HG03025 (cell line): ENCODE measurements around the gene JOSD2.
A peak's percentile ranks its signal among the peaks of the same experiment; 100 is the strongest.

Experiments used
- ATAC-seq: cut with Tn5 transposase; IDR thresholded peaks from one replicate; pipeline ENCODE4 v1.9.1; 2021; ENCODE audit warnings: mild to moderate bottlenecking, moderate library complexity; ENCODE audit not compliant: unreplicated experiment, low FRiP score

Gene JOSD2, protein sequence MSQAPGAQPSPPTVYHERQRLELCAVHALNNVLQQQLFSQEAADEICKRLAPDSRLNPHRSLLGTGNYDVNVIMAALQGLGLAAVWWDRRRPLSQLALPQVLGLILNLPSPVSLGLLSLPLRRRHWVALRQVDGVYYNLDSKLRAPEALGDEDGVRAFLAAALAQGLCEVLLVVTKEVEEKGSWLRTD

DNA sequence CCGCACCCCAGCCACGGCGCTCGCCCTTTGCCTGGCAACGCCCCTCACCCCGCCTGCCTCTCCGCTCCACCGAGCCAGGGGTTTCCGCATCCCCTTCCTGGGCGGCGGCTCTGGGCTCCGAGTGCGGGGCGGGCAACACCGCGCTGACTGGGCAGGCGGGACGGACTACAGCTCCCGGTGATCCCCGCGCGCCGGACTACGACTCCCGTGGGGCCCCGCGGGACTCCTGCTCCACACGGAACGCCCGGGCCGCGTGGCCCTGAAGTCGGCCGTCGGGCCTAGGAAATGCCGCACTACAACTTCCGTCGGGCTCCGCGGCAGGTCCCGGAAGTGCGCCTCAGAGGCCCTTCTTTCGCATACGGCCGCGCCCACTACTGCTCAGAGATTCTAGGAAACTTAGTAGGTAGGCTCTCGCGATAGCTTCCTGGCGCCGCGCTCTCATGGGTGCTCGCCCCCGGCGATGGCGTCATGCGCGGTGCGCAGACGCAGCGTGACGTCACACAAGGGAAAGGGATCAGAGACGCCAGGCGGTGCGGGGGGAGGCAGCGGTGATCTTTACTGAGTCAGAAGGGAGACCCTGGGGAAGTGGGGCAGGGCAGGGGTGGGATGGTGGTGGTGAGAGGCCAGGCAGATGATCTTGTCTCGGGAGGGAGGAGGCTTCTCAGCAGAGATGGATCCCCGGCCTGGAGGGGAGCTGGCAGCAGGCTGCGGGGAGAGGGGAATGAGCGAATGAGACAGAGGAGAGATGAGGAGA, at the start of gene JOSD2:
TSS of gene JOSD2 (minus strand) at position 123 of the 754 bp plus-strand sequence. CDS start 760 bp downstream, outside the sequence.
- peak; percentile 78 for ATAC-seq

DNA sequence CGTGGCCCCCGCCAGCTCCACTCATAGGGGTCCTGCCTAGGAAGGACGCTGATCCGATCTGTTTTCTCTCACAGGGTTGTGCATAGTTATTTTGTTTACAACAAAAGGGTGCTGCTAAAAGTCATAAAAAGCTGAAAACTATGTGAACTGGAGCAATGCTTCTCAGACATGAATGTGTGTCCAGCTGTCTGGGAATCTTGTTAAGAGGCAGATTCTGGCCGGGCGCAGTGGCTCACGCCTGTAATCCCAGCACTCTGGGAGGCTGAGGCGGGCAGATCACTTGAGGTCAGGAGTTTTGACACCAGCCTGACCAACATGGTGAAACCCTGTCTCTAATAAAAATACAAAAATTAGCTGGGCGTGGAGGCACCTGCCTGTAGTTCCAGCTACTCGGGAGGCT, 48.6 kb upstream of the JOSD2 start:
- no peak for ATAC-seq

DNA sequence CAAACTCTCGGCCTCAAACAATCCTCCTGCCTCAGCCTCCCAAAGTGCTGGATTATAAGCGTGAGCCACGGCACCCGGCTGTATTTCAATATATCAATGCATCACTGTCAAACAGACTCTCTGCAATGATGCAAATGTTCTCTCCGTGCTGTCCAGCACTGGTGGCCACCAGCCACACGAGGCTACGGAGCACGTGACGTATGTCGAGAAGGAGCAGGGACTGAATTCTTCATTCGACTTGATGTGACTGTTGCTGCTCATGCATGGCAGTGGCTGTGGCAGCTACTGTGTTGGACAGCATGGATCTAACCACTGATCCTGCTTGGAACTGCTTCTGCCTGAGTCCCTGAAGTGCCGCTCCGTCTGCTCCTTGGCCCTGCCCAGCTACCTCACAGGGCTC, 47.5 kb upstream of the JOSD2 start:
- no peak for ATAC-seq

DNA sequence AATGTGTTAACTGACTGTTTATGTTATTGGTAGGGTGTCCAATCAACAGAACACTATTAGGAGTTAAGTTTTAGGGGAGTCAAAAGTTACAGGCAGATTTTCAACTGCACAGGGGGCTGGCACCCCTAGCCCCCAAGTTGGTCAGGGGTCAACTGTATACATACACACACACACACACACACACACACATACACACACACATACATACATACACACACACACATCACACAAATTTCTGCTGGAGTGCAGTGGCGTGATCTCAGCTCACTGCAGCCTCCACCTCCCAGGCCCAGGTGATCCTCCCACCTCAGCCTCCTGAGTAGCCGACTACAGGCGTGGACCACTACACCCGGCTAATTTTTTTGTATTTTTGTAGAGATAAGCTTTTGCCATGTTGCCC, 47.0 kb upstream of the JOSD2 start:
- no peak for ATAC-seq

DNA sequence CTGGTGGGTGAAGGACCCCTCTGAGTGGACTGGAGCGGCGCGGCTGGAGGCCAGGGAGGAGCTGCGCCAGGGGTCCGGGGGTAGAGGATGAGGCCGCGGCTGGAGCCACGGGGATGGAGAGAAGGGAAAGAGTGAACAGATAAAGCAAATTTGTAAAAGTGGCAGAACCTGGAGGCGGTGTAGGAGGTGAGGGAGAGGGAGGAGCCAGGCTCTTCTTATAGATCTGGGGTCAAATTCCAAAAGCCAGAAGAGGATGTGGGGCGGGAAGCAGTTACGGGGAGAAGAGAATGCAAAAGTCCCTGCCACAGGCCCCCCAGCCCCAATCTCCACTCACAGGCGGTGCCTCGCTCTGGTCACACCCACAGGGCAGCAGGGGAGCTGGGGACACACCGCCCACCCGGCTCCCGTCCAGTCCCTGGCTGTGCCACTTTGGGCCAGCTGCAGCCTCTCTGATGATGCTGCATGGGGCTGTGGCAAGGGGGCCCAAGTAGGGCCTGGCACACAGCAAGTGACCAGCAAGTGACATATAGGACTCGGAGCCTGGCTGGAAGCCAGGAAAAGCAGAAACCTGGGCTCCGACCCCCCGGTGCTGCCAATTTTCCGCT, 46.1 kb upstream of the JOSD2 start:
- no peak for ATAC-seq

DNA sequence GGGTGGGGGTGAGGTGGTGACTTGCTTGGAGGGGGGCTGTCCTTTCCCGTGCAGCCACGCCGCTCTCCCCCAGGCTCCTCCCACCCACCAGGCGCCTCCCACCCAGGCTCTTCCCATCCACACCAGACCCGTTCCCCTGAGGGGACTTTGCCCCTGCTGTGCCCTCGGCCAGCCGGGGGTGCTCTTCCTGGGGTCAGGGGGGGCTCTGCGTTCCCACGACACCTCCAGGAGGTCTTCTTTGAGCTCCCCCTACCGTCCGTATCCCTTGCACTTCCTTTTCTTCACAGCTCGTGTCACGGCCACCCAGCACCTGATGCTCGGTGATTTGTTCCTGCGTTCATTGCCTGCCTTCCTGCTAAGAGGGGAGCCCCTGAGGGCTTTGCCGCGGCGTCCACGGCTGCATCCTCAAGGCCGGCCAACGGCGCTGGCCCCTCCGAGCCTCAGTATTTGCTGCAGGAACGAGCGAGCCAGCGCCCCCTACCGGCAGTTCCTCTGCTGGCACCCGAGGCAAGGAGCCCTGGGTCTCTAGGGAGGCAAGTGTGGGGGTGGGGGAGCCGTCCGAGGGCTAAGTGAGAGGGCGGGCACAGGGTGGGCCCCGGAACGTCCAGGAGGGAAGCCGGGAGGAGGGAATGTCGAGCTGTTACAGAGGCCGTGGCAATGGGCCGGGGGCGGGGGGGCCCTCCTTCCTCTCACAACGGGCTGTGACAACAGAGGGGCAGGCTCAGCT, 45.5 kb upstream of the JOSD2 start:
- ATAC-seq = no peak

DNA sequence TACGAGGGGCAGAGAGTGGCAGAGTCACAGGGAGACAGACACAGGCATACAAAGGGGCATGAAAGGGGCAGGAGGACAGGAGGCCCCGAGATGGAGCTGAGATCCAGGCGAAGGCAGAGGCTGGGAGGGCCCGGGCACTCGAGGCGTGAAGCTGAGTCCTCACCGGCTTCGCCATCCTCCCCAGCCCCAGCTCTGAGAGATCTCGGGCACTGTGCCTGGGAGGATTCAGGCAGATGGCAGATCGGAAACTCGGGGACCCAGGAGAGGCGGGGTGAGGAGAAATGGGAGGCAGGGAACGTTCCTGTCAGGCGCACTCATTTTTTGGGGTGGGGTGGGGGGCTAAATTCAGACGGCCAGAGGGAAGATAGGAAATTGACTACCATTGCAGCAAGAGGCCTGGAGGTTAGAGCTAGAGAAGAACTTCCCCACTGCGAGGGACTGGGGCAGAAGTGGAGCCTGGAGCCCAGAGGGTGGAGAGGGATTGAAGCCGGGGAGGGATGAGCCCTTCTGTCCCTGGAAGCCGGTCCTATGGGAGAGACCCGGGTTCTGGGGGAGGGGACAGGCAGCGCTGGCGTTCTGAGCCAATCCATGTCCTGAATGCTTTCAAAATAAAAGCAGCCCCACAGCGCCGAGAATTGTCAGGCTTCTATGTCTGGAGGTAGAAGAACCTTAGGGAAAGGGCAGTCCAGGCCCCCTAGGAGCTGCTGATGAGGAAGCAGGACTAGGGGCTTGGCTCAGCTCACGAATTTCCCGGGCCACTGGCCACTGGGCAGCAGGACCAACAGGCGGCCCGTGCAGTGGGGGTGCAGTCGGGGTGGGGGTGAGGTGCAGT, 44.7 kb upstream of the JOSD2 start:
- no peak for ATAC-seq

DNA sequence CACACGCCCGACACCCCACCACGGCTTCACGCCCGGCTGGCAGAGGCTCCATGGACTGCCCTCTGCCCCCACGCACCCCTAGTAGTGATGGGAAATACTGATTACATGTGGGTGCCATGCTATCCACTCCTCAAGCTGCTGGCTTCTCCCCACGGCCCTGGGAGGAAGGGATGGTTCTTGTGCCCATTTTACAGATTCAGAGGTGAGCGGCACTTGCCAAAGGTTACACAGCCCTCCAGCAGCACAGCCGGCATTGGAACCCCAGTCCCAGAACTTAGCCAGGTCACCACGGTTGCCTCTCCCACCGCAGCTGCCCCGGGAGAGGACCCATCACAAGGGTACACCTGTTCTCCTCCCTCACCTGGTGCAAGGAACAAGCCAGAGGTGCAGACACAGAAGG, 44.0 kb upstream of the JOSD2 start:
- no peak for ATAC-seq

DNA sequence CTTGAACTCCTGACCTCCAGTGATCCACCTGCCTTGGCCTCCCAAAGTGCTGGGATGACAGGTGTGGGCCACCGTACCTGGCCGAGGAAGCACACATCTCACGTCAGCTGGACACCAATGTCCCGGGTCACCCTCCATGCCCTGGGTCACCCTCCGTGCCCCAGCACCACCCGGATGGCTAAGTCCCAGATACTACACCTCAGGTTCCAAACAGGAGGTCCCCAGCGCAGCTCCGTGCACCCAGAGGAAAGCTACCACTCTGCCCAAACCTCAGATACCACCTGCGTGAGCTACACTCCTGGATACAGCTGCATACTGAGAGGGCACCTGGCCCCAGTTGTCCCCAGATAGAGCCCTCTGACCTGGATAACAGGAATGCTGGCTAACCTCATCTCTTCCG, 43.2 kb upstream of the JOSD2 start:
- no peak for ATAC-seq

DNA sequence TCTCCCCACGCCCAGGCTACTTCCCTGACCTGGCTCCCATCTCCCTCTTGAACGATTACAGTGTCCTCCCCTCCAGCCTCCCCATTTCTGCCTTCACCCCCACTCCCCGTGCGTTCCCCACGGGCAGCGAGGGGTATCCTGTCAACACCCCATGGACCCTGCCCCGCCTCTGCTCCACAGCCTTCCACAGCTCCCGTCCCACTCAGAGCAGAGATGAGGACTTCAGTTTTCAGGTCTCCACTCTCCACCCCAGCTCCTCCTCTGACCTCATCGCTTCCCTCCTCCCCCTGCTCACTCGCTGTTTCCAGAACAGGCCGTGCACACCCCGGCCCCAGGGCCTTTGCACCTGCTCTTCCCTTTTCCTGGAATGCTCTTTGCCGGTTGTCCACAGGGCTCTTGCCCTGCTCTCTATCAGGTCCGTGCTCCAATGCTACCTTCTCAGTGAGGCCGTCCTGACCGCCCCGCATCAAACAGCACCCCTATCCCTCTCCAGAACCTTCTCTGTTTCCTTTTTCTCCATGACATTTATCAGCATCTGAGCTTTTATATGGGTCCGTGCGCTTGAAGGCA, 42.2 kb upstream of the JOSD2 start:
- no peak for ATAC-seq

DNA sequence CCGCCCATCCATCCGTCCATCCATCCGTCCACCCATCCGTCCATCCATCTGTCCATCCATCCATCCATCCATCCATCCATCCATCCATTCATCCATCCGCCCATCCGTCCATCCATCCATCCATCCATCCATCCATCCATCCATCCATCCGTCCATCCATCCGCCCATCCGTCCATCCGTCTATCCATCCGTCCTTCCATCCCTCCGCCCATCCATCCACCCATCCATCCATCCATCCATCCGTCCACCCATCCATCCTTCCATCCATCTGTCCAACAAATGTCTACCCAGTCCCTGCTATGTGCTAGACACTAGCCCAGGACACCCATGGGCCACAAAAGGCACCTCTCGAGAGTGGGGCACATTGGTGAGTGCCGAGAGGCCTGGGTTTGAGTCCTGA, 41.5 kb upstream of the JOSD2 start:
- ATAC-seq = no peak

DNA sequence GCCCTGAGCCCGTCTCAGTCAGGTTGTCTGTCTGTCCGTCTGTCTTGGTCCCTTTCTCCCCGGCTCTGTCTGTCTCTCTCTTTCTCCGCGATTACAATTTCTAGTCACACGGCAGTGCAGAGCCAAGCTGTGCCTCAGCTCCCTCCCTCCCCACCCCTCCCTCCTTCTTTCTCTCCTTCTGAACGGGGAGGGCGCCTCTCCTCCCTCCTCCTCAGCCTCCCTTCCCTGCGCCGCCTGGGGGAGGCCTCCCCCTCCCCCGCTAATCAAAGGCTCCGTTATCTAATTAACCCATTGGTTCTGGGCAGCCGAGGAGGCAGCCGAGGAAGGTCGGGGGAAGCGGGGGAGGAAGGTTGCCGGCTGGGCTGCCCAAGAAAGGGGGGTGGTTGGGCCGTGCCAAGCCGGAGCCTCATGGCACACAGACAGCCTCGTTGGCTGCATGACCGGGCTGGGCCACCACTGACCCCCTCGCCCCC, 40.8 kb upstream of the JOSD2 start:
- no peak for ATAC-seq

DNA sequence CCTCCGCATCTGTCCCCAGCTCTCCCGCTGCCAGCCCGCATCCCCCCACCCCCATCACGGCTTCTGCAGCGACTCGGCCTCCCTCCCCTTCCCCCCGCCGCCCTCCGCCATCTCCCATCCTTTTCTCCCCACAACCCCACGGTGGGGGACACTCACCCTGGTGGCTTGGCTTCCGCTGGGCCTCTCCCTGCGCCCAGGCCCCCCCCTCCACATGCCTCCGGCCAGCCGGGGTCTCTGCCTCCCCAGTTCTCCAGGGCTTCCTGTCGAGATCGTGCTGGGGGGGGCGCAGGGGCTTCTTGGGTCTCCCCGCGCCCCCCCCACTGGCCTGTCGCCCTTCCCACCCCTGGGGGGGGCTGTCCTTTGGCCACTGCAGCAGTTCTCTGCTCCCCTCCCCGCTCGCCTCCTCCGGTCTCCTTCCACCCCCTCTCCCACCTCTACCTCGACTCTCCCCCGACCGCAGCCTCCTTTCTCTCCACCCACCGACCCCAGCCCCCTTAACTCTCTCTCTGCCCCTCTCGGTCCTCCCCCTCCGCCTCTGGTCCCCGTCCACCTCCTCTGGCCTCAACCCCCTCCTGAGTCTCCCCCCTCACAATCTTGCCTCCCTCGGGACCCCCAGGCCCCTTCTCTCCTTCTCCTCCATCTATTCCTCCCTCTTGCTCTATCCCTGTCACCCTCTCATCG, 40.2 kb upstream of the JOSD2 start:
- ATAC-seq = no peak

DNA sequence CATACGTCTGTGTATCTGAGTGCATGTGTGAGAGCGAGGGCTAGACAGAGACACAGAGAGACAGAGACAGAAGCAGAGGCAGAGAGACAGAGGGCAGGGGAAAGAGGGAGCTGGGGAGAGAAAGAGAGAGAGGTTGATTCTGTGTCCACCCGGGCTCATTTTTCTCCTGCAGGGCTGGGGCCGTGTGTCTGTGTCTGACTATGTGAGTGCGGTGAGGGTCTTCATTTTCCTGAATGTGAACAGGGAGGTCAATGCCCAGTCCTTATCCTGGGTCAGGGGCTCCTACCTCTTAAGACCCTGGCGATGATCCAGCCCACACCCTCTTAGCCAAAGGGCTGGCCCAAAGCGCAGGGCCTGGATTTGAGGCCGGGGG, 39.6 kb upstream of the JOSD2 start:
- no peak for ATAC-seq

DNA sequence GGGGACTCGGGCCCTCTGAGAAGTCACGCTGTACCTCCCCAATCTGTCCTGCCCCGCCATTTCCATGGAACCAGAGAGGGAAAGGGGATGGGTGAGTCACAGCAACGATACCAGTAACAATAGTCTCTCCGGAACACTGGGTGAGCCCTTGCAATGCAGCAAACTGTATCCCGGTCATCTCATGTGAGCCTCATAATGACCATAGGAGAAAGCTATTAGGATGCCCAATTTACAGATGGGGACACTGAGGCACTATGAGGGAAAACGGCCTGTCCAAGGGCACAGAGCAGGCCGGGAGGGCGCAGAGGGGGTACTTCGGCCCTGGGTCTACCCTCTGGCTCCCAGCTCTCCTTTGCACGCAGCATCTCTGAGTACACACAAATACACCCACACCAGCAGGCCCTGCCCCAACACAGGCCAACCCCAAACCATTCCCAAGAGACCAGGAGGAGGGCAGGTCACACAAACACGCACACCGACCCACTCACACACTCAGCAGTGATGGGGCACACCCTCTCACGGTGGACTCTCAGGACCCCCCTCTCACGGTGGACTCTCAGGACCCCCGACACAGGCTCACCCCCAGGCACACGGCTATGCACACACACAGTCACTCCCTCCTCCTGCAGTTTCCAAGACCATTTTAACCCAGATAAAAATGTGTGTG, 39.1 kb upstream of the JOSD2 start:
- ATAC-seq = no peak

DNA sequence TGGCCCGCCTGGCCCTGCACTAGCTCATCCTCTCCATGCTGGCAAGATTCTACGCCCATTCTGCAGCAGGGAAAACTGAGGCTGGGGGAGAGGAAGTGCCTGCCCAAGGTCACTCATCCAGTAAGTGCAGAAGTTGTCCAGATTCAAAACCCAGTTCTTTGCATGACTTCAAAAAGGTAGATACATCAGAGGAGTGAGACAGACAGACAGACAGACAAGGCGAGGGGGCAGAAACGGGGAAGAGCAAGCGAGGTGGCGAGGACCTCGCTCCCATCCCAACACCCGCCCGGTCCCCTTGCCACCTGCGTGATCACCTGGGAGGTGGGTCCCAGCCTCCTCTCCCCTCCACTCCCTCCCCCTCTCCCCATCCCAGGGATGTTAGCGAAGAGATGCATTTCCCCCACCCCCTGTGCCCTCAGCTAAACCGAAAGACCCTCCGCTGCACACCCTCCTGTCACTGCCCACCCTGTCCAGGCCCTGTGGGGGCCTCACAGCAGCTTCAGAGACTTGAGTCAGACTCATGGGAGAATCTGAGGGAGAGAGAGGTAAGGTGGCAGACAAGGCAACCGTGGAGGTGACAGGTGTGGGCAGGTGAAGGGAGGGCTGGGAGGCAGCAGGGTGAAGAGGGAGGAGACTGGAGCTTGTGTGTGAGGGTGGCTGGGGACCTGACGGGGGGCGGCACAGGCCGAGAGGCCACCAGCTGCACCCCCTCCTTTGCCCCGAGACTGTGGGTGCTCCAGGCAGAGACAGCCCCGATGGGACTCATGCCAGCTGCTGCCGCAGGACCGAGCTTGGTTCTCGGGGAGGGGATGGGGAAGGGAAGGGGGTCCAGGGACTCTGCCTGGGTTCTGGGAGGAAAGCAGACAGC, 38.3 kb upstream of the JOSD2 start:
- no peak for ATAC-seq

DNA sequence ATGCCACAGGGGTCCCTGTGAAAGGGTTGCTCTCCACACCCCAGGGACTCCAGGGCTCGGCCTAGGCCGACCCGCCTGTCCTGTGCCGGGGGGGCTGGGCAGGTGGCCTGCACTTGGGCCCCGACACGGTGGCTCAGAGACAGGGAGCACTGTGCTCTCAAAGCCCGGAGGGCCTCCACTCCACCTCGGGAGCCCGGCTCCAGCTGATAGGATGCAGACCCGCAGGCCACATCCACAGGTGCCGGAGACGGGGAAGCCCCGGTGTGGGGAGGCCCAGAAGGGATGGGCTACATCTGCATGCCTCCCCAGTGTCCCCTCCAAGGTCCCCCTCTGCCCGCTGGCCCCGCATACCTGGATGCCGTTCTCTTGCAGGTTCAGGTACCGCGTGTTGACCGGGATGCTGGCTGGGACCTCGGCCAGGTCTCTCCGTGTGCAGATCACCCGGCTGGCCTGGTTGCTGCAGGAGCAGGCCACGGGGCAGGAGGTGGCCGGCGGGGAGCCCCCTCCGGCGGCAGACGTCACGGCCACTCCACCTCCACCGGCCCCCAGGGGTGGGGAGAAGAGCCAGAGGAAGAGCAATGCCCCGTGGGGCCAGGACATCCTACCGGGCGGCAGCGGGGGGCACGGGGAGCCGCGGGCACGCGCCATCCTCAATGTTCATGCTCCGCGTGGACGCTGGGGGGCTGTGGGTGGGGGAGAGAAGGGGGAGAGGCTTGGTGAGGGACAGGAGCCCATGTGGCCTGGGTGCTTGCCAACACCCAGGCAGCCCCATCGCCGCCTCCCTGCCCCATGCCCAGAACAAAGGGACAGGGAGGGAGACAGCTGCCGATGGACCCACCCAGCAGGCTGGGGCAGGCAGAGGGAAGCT, 37.4 kb upstream of the JOSD2 start:
- no peak for ATAC-seq
